T-helper 2 cell (primary cell): ENCODE data around the gene IFI16.
"Not testable (repeated sequence)": the region's sequence is repeated elsewhere in the genome, so short reads cannot be mapped to it uniquely, and the experiment has no call there.

Experiments
- DNase-seq, 5 experiments: peaks; one replicate each; pipeline versions ENCODE4 v3.0.0 to v3.0.0-alpha.2; 2012 to 2022
- total RNA-seq, 2 donors: gene quantifications; one replicate each; lab custom pipeline; 2026; lab: John Stamatoyannopoulos, UW

IFI16 gene
- total RNA-seq = 98.2 to 134 reads per million in 2 donors

DNA sequence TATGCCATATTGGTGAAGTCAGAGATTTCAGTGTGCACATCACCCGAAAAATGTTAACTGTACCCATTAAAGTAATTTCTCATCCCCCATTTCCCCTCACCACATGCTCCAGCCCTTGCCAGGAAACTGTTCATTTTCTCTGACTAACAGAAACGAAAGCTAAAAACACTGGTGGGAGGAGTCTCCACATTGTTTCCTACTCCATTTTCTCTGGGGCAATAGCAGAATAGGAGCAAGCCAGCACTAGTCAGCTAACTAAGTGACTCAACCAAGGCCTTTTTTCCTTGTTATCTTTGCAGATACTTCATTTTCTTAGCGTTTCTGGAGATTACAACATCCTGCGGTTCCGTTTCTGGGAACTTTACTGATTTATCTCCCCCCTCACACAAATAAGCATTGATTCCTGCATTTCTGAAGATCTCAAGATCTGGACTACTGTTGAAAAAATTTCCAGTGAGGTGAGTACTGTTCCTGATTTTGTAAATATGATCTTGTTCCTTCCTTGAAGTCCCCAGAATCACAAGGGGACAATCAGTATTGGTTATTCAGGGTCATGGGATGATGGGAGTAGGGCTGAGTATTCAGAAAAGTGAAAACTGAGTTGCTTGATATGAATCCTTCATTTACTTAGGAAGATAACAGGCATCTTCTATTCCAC lies at the start of gene IFI16:
TSS of gene IFI16 (plus strand) at position 204 of the 658 bp plus-strand sequence. CDS start 4,774 bp downstream, outside the sequence.
- peak in 4 of 5 experiments; percentile 16 to 95 (median 50) for DNase-seq

DNA sequence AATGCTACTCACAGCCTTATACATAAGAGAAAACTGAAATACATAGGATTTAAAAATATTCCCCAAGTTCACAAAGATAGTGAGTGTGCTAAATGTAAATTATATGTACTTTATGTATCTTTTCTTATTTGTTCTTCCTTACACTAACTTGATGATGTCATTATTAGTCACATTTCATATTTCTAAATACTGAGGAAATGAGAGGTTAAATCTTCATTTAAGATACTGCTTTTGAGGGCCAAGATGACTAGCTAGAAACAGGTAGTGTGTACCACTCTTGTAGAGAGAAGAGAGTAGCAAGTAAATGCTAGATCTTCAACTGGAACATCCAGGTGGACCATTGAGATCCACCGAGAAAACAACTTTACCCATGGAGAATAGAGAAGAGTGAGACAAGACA lies 48.5 kb upstream of the IFI16 start:
- no peak for DNase-seq

DNA sequence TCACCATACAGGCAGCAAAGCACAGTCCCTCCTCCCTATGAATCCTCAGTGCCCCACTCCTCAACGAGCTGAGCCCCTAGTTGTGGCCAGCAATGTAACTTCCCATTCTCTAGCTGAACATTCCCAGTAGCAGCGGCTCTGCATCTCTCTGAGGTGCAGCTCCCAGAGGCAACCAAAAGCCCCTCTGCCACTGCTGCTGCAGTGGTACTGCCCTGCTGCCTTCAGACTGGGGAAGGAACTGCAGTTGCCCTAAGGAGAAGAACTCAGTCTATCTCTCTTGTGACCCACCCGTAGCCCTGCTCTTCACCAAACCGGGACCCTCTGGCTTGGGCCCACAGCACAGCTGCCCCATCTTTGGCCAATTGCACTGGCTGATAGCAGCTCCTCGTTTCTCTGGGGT lies 46.7 kb upstream of the IFI16 start:
- DNase-seq = no peak

- DNase-seq = no peak
Measured at GRCh38 chr1:158969166-158969565, 40.5 kb upstream of the IFI16 start.

DNA sequence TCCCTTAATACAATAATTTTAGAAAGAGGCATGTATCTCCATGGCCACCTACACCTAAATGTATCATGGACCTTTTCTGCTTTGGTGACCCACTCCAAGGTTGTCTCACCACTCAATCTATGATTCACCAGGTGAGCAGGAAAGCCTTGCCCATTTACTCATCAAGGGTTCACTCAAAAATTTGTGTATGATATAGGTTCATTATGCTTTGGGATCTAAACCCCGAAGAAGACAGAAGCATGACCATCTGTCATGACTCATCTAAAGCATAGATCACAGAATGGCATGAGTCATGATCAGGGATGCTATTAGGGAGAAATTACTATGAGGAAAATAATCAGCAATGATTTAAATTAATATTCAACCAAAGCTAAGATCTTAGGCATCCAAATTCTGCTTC lies 39.9 kb upstream of the IFI16 start:
- DNase-seq = no peak

DNA sequence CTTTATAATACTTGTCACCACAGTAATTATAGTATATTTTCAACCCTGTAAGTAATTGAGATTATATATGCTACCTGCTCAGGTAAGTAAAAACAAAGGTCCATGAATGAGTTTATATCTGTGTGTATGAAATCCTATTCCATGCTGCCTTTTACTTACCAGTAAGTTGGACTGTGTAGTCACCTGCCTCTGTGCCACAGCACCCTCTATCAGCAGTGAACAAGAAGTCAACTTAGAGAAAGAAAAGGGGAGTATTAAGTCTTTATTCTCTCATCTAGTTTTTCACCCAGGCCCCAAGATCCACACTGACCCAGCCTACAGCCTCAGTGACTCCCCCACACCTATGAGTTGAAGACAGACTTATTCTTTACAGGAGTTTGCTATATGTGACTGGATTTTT lies 36.9 kb upstream of the IFI16 start:
- peak in 1 of 5 experiments; percentile 57 for DNase-seq

DNA sequence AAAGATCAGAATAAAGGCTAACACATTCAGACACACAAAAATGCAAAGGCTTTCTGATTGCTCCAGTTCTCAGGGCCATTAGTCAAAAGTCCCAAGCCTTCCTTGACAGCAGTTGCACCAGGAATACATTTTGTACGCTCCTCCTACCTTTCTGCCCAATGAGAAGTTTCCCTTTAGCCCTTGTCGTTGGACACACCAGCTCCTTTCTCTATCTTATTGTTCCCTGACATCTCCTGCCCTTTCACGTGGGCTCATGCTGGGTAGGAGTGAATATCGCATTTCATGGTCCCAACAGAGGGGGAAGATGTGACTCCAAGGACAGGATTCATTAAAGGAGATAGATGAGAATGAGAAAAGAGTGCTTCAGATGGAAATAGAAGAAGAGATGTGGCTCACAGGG lies 33.5 kb upstream of the IFI16 start:
- DNase-seq = no peak

- DNase-seq = peak in 2 of 5 experiments; percentile 19 to 20
Measured at GRCh38 chr1:158978730-158979129, 31.0 kb upstream of the IFI16 start.

GRCh38 chr1:158979229-158979628 lies 30.5 kb upstream of the IFI16 start:
- DNase-seq = no peak

DNA sequence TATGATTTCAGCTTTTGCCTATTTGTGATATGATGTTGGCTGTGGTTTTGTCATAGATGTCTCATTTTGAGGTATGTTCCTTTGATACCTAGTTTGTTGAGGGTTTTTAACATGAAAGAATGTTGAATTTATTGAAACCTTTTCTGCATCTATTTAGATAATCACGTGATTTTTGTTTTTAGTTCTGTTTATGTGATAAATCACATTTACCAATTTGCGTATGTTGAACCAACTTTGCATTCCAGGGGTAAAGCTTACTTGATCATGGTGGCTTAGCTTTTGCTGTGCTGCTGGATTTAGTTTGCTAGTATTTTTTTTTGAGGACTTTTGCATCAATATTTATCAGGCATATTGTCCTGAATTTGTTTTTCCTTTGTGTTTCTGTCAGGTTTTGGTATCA lies 26.5 kb upstream of the IFI16 start:
- DNase-seq = no peak

DNA sequence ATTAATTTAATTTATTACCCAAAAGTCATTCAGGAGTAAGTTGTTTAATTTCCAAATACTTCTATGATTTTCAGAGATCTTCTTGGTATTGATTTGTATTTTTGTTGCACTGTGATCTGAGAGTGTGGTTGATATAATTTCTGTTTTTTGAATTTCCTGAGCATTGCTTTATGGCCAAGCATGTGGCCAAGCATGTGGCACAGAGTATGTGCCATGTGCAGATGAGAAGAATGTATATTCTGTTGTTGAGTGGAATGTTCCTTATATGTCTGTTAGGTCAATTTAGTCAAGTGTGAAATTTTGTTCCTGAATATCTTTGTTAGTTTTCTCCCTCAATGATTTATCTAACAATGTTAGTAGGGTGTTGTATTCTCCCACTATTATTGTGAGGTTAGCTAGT lies 25.3 kb upstream of the IFI16 start:
- DNase-seq = no peak

DNA sequence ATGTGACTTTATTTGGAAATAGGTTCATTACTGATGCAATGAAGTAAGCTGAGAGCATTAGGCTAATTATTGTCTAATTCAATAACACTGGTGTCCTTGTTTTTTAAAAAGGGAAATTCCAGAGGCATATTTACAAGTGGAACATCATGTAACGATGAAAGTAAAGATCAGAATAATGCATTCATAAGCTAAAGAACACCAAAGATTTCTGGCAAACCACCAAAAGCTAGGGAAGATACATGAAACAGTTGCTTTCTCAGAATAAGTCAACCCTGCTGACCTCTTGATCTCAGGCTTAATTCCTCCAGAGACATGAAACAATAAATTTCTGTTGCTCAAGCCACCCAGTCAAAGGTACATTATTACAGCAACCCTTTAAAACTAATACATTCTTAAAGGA lies 20.3 kb upstream of the IFI16 start:
- DNase-seq = no peak

GRCh38 chr1:158992787-158993312 lies 16.9 kb upstream of the IFI16 start:
- no peak for DNase-seq

DNA sequence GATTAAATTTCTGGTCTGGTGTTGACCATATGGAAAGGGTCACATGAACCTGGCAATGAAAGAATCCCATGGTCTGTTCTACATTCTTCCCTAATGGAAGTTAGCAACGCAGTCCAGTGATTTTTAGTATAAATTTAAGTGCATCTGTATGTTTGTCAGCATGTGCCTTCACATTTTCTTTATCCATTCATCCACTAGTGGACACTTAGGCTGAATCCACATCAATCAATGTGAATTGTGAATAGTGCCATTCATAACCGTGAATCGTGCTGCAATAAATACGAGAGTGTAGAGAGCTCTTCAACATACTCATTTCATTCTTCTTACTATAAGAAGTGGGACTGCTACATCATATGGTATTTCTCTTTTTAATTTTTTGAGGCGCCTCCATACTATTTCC lies 12.7 kb upstream of the IFI16 start:
- no peak for DNase-seq

DNA sequence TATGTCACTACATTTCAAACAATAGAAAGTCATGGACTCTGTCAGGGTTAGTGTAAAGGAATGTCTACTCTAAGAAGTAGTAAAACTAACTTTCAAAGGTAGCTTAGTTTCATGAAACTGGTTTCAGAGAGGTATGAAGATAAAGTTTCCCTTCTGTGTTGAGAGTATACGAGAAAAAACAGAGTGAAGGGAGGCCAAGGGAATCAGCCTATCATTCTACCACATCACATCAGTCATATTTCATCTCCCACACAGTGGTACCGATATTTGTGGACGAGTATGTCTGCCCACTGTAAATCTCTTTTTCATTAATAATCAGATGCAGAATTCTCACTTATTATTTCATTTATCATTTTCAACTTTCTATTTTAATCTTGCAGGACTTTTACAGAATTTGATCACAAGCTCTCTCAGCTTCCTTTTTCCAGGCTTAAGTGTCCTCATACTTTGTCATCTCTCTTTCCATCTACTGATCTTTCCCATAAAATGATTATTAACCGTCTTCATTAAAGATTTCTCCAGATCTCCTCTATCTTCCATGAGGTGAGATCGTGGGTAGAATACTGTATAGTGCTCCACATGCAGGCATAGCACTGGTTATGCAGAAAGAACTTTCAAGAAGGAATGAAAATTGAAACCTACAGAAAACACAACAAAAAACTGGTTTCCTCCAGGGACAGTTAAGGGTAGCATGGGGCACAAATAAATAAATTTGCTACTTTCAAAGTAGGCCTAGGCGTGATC lies 11.5 kb upstream of the IFI16 start:
- DNase-seq = peak in 1 of 5 experiments; percentile 43

DNA sequence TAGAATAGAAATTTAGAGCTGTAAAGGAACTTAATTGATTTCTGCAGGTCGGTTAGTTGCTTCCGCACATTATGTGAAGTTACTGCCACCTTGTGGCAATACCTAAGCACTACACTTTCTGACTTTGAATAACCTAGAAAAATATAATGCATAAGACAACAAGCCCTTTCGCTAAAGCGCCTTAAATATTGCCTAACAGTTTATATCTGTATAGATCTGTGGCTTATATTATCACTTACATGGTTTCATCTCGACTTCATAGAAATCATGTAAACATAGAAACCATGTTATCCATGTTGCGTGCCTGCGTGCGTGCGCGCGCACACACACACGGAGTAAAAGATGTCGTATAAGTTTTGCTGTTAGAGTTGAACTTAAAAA lies 10.9 kb upstream of the IFI16 start:
- DNase-seq = peak in 3 of 5 experiments; percentile 10 to 81 (median 40)

GRCh38 chr1:158999316-159000069 lies 10.2 kb upstream of the IFI16 start:
- no peak for DNase-seq

DNA sequence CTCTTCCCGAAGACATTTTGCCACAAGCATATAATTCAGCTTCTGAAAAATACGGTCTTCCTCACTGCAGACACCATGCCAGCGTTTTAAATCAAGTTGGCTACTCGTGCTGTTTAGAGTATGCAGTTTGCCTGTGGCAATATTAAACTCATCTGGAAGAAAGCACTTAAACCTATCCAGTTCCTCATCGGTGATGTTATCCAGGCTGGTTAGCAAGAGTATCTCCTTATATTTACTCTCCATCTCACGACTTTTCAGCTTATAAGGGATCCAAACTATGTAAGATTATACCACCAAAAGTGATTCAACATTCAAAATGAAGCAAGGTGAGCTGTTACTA lies 9.7 kb upstream of the IFI16 start:
- DNase-seq = no peak

DNA sequence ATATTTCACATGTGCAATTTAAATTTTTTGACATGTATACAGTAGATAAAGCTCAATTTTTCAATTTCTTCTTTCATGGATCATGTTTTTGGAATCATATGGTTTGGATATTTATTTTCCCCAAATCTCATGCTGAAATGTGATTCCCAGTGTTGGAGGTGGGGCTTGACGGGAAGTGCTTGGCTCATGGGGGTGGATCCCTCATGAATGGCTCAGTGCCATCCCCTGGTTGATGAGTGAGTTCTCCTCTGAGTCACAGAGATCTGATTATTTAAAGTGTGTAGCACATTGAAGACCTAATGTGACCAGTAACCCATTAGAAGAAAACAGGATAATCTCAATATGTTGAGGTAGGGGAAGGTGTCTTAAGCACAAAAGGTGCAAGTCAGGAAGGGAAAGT lies 9.1 kb upstream of the IFI16 start:
- no peak for DNase-seq

GRCh38 chr1:159005161-159005560 lies 4.5 kb upstream of the IFI16 start:
- no peak for DNase-seq

DNA sequence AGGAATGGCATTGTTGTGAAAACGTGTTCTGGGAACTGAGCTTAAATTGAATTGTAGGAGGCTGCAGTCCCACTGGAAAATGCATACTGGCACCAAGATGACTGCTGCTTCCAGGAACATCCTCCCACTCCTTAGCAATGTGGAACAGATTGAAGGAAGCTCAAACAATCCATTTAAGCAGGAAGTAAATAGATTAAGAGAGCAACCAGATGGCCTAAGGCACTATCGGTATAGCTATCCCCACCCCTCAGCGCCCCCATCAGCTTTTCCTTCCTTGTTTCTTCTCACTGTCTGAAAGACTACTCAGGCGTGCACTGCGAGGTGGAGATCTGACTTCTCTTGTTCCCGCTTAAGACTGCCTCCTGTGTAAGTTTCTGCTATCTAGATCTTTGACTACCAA lies 4.0 kb upstream of the IFI16 start:
- no peak for DNase-seq

DNA sequence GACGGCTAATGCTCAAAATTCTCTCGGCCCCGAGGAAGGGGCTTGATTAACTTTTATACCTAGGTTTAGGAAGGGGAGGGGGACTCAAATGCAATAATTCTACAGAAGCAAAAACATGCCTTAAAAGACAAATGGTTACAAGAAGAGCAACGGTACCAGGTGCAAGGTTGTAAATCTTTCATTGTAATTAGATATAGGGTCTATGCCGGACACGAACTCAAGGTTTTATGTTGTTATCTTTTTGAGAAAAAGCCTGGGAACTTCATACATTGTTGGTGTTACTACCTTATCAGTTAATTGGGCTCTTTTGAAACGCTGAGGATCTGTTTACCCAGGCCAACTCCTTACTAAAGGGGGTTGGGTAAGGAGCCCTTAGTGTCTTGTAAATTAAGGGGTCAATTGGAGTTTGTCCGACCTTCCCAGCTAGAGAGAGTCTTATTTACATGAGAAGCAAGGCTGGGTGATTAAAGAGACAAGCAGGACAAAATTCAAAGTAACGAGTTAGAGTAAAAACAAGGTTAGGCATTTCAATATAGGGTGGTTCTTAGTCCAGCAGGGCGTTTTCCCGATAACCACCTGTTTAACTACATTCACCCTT lies 3.4 kb upstream of the IFI16 start:
- not testable (repeated sequence) for DNase-seq

GRCh38 chr1:159007726-159008125 lies 2.0 kb upstream of the IFI16 start:
- no peak for DNase-seq
